ENCODE measurements around the gene SELENOS.

SELENOS gene

DNA sequence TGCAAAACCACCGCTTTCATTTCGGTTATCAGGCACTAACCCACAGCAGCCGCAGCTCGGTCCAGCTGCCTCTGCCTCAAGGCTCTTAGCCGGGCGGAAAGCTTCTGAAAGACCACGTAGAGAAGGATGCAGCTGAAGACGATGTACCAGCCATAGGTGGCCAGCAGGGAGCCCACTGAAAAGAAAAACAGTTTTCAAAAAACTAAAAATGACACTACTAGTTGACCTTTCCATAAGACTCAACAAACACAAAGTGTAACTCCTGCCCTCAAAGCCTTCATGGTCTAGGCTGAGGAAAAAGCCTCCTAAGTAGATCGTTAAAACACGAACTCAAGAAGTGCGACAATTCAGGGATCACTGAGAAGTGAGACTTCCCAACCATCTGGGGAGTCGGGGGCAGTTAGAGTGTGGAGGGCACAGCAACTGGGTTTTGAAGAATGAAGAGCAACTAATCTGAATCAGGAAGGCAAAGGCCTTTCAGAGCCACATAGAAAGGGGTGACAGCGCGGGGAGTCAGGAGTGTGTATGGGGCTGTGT, 716 bp downstream of the SELENOS start:
- DNase-seq, result no peak

DNA sequence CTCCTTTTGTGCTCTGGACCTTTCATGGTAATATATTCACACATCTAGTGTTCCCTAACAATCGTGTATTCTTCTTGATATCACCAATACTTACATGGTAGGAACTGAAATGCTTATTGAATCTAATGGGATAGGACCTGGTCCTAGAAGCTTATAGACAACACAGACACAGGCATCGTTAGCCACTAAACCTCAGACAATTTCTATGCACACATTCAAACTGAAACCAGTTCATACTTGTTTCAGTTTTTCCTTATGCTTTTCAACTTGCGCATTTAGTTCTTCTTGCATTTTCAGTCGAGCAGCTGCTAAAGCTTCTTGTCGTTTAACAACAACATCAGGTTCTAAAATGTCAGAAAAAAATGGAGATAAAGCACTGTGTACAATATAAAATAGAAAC, 2.3 kb downstream of the SELENOS start:
- DNase-seq, result no peak

DNA sequence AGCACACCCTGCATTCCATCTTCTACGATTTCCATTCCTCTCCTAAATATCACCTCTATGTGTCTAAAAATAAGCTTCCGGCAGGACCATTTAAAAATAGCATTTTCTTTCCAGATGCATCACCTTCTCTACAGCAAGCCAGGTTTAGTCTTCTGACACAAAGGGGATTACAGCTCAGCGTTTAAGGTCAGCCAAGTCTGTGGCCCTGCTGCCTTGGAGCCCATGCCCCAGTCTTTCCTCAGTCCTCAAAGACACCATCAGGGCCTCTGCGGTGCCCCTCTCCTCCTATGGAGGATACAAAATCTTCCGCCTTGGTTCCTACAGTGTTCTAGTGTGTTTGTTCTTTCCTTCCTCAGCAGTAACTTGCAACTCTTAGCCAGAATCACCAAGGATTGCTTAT, 3.8 kb downstream of the SELENOS start:
- DNase-seq, result no peak

DNA sequence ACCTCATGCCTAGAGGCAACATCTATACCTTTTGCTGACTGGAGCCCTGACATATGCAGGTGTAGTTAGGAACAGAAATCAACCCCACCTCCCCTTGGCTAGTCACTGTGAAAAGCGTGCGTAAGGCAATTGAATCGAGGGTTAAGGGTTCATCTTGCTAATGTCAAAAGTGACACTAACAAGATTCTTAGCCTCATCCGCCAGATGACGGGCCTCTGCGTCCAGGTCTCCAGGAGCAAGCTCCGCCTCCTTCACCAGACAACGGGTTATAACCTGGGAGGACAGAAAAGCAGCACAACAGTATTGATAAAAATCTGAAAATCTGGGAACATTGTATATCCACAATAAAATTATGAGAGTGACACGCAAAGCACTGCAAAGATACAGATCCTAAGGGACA, 4.7 kb downstream of the SELENOS start:
- DNase-seq, result no peak

DNA sequence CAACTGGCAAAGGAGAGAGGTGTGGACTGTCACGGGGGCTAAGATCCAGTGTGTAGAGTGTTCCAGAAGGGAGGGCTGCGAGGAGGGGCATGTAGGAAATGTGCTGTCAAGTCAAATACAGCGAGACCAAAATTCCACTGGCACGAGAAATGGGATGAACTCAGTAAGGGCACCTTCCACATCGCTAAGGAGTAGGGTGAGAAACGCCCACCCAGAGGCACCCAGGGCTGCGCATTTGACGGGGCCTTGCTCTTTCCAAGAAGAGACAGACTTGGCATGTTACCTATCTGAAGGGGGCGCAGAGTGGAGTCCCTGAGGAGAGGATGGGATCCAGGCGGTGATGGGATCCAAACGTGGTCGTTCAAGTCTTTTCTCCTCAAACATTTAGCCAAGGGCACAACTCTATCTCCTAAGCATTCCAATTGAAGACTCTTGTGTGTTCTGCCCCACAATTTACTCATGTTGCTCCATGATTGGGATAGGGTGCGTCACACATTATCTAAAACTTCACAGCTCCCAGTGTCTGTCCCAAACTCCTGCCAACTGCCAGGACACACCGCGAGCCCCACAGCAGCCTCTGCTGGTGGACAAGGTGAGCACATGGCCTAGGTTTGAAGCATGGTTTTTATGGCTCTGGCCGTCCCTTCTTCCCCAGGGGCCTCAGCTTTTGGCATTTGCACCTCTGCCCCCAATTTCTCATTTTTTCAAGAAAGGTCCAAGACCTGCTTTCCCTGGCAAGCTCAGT, 7.6 kb downstream of the SELENOS start:
- DNase-seq, result no peak

DNA sequence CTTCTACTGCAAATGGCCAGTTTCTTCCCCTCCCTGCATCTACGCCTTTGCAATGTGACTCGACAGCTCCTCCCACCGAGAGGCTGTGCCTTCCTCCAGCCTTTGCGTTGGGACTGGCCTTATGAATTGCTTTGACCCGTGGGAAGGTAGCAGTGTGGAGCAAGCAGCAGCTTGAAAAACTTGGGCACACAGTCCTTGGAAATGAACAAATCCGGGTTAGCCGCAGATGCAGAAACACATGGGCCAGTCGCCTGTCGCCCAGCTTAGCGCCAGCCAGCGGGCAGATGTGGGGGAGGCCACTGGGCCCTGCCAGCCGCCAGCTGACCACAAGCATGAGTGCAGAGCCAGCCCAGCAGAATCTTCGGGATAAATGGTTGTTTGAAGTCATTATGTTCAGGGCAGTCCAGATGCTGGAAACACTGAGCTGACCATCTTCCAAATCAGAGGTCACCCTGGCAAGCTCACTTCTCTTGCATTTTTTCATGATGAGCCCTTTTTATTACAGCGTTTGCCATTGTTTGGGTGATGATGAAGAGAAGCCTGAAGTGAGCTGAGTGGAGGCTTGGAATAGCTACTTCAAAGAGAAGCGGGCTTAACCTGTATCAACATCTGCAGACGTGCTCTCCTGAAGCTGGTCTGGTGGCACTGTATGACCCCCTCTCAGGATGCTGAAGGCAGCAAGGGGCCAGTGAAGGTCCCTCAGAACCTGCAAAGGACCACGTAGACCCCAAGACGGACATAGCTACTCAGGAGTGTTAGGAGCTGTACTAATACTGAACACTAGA, 9.8 kb downstream of the SELENOS start:
- peak; percentile 77 for DNase-seq

DNA sequence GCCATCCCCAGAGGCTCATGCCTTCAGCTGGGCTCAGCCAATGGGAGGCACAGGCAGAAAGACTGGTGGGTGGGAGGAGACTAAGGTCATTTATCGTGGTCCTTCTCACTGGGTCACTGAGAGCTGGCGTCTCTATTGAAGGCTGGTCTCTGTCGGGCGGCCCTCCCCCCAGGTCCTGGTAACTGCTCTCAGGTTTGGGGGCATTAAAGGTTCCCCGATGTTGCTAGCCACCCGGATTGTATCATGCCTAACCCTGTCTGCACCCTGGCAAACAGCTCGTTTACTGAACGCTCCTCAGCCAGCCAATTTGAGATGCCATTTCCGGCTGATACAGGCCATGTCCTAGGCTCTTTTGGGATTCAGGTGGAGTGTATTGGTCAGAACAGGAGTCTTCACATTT, 10.5 kb downstream of the SELENOS start:
- no peak for DNase-seq

DNA sequence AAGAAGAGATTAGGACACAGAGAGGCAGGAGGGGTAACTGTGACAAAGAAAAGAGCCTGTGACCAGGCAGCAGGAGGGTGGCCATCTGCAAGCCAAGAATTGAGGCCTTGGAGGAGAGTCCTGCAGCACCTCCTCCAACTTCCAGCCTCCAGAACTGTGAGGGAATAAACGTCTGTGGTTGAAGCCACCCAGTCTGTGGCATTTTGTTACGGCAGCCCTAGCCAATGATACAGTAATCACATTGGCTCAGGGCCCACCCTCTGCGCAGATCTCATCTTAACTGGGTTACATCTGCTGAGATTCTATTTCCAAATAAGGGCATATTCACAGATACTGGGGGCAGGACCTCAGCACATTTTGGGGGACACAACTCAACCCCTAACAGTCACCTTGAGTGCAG, 11.3 kb downstream of the SELENOS start:
- no peak for DNase-seq

DNA sequence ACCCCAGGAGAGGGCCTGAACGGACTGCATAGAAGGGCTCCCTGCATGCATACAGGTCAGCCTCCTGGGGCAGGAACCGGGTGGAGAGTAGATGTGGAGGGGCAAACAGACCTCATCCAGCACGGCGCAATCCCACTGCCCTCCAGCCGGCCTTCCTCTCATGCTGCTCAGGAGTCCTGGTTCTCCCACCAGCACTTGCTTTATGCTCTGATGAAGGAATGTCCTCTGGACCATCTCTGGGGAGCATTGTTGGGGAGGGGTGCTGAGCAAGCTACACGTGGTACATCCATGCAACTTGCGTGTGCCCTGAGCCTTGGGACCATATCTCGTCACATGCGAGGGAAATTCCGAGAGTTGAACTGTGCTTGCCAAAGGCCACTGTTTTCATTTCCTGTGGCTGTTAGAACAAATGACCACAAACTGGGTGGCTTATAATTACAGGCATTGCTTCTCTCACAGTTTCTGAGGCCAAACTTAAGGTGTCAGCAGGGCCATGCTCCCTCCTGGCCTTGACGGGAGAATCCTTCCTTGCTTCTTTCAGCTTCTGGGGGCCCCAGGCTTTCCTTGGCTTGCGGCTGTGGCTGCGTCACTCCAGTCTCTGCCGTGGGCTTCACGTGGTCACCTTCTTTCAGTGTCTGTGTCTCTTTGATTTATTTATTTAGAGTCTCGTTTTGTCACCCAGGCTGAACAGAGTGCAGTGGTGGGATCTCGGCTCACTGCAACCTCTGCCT, 12.2 kb downstream of the SELENOS start:
- DNase-seq, result no peak

DNA sequence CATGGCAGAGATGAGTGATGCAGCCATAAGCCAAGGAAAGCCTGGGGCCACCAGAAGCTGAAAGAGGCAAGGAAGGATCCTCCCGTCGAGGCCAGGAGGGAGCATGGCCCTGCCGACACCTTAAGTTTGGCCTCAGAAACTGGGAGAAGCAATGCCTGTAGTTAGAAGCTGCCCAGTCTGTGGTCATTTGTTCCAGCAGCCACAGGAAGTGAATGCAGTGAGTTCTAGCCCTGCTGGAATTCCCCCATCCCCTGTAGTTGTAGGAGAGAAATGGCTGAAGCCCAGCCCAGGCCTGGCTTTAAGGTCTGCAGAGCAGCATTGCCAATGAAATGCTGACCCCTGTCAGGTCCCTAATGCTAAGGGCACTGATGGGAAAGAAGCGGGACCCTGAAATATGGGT, 13.3 kb downstream of the SELENOS start:
- no peak for DNase-seq

DNA sequence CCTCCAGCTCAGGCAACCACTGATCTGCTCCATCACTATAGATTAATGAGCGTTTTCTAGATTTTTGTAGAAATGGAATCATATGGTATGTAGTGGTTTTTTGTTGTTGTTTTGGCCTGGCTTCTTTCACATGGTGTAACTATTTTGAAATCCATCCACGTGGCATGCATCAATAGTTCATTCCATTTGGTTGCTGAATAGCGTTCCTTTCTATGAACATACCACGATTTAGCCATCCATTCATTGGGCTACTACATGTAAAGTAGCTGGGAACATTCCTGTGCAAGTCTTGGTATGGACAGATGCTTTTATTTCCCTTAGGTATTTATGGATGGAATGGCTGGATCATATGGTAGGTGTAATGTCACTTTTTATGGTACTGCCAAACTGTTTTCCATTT, 14.7 kb downstream of the SELENOS start:
- DNase-seq, result no peak

DNA sequence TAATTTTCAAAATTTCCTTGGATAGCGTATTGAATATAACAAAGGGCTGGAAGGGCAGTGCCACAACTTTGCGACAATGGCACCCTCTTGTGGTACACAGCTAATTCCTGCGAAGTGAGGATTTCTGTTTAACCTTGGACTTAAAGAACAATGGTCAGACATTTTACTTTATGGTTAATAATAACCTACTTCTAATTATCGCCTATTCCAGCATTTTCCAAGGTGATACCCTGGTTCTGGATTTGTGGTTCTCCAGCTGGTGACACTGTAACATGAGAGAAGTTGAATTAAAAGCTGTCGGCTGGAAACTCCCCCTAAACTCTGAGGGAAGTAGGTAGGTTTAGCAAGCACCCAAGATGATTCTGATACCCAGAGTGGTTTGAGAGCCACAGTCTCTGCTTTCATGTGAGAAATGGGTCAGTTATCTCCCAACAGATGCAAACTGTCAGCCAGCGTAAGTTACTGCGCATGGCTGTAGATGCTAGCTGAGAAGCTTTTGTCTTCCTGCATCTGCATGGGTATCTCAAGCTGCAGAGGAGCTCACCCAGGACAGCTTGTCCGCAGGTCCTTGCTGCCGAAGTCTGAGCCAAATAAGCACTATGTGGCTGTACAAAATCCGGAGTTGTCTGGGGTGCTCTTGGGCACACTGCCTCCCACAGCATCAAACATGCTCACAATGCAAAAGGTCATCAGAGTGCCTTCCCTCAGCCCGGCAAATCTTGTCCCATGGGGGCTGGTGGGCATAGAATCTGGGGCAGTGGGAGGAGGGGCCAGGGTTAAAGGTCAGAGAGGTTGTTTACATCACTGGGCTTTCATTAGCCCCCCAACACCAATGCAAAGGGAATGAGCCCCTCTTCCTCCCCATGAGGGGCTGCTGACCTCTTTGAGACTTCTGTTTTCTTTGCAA, 18.8 kb downstream of the SELENOS start:
- peak; percentile 76 for DNase-seq

DNA sequence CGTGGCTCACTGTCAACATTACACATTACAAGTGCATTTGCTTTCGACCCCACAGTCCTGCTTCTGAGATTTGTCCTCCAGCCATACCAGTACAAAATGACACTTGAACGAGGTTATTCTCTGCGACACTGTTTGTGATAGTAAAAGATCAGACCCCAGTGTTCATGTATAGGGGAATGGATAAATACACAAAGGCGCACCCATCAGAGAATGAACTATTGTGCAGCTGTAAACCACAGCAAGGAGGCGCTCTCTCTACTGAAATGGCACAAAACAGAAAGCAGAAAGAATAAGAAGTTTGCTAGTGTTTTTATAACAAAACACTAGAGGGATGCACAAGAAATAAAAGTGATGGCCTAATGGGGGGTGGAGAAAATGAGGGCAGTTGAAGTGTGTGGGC, 20.5 kb downstream of the SELENOS start:
- no peak for DNase-seq

DNA sequence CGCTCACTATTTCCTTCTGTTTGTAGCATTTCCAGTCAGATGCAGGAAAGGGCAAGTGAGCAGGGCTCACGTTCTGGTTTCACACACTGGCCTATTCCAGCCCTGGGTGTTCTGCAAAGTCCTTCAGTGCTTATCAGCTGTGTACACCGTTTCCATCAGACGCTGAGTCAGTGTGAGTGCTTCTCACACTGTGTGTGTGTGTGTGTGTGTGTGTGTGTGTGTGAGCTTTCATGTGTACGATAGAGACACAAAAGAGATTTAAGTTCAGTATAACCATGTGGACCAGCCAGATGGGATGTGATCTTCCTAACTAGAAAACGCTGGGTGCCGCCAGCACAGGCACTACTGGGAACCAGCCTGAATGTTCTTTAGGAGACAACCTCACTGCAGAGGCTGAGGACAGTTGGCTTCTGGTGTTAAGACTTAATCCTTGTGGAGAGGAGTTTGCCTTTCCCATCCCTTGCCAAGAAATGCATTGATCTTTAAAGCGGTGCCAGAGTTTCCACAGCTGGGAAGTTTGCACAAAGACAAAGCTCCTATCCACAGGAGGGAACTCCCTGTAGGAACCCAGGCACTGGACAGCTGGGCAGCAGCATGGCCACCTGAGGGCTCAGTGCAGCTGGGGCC, 21.6 kb downstream of the SELENOS start:
- peak; percentile 73 for DNase-seq

DNA sequence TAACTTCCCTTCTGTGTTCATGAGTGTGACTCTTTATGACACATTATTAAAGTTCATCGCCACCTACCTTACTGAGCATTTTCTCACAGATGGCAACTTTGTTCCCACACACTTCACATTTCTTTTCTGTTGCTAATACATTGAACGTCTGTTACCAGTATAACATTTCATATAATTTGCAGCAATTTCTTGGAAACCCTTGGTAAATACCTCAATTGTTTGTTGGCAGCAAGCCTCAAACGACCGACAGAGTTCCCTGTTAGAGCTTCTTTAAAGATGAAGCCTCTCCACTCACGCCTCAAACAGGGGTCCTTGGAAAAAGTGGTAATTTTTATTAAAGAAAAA, 22.3 kb downstream of the SELENOS start:
- no peak for DNase-seq

DNA sequence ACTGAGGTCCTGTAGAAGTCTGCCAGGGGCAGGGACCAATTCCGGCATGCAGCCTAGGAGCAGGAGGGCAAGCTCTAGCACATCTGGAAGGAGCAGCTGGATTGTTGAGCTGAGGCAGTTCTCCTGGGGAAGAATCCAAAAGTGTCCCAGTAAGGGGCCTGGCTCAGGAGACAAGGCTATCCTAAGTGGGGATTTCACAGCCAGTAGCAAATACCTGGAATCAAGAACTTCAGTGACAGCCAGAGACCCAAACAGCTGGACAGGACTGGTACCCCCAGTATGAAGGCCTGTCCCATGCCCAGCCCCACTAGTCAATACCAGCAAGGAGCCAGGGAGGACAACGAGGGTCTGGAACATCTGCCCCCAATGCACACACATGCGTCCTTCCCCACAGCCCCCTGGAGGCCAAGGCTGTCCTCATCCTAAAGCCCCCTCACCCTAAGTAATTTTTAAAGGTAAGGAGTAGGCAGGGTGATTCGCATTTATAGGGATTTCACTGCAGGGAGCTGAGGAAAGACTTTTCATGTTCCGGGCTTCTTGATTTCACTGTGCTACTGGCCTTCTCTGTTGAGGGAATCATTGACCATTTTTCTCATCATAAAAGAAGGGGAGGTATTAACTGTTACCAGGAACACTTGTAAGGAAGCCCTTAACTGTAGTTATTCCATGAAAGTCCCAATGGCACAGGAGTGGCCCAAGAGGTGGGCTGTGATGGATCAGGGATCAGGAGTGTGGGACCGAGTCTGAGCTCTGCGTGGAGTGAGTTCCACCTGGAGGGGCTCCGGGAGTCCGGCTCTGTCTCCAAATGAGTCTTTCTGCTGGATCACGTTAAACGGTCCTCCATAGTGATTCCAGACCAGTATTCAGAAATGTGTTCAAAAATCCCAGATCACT, 22.9 kb downstream of the SELENOS start:
- no peak for DNase-seq

DNA sequence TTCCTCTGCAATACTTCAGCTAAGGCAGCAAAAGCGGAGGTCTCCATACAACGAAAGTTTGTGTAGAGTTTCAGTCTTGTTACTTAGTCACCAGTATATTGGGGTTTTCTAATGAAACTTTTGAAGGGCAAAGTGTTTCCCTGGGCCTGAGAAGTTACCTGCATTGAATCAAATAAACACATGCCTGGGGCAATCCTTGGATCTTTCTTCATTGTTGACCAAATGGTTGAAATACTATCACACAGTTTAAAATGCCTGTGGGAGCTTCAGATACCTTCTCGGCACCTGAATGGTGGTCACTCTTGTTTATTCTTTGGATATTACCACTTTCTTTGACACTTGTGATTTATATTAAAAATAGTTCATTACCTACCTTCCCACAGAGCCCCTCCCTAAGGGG, 24.4 kb downstream of the SELENOS start:
- no peak for DNase-seq

DNA sequence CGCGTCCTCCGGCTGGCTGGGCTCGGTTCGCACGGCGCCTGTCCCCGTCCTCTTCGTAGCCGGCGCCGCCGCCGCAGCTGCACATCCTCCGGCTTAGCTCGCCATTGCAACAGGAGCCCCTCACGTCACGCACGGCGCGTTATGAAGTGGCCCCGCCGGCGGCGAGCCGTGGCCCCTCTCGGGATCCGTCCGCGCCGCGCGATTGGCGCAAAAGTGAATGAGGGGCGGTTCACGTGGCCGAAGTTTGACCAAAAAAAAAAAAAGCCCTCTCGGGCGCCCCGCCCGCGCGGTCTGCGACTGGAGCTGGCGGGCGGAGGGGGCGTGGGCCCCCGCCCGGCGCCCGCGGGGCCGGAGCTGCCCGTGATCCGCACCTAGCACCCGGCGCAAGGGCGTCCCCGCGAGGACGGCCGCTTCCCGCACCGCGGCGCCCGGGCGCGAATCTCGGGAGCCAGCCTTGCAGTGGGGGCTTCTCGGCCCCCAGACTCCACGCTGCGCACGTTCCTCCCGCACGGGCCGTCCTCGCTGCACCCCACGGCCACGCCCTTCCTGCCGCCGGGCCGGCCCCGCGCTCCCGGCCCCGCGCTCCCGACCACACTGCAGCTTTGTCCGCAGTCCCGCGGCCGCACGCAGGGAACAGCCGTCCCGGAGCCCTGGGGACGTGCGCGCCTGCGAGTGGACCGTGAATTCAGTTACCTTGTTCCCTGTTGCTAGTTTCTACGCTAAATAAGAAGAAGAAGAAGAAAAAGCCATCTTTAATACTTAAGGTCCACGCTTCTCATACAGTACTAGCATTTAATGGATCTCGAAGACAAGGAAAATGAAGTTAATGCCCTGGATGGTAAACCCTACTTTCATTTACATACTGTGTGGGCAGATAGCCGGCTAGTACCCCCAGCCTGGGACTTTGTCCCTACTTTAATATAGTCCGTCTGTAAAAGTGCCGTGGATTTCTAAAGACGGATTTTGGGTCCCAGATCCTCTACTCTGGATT, 25.2 kb downstream of the SELENOS start, which contains the start of gene CHSY1:
CHSY1 (minus strand) TSS at position 219 of the 991 bp plus-strand sequence. CDS start 592 bp downstream, outside the sequence.
- peak; percentile 95 for DNase-seq
